Measurements from ENCODE around the gene SRSF4. TPM values are rescaled to one million over a fixed set of nuclear protein-coding genes. Genes with fewer than 3 reads are reported as not detected.

Gene SRSF4
- total and polyA plus RNA-seq, 9 of the 15 experiments (the other 6 are each of a cell fraction or from before 2014, with no cell fraction given) = 15.9 to 132 (median 82.0) TPM

DNA sequence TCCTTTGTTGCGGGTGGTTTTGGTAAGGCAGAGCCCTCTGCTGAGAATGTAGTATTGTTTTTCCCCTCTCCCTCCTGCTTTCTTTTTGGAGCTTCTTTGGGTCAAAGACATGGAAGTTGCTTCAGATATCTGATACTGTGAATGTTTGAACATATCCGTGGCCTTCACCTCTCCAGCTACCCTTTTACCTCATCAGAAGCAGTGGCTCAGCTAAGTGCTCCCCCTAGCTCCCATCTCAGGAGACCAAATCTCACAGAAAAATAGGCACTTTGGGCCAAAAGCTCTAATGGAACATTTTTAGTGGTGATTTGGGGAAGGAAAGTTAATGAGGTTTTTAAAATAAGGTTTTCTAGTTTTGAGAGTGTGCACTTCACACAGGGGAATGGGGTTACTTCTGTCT lies 64.3 kb downstream of the SRSF4 start (continued):
- TF ChIP-seq, protein P1, sequence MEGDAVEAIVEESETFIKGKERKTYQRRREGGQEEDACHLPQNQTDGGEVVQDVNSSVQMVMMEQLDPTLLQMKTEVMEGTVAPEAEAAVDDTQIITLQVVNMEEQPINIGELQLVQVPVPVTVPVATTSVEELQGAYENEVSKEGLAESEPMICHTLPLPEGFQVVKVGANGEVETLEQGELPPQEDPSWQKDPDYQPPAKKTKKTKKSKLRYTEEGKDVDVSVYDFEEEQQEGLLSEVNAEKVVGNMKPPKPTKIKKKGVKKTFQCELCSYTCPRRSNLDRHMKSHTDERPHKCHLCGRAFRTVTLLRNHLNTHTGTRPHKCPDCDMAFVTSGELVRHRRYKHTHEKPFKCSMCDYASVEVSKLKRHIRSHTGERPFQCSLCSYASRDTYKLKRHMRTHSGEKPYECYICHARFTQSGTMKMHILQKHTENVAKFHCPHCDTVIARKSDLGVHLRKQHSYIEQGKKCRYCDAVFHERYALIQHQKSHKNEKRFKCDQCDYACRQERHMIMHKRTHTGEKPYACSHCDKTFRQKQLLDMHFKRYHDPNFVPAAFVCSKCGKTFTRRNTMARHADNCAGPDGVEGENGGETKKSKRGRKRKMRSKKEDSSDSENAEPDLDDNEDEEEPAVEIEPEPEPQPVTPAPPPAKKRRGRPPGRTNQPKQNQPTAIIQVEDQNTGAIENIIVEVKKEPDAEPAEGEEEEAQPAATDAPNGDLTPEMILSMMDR (IDR thresholded peaks at IDR 0.05 in 2 of 3, conservative IDR thresholded peaks at IDR 0.05 in 1 of 3; ENCODE audit: insufficient read depth in 2 of 3, low read depth in 1 of 3, low read length in 3 of 3) = peak in 1 of 3 experiments; percentile 27; a peak in 1 of 6 replicates
- TF ChIP-seq, protein P2, sequence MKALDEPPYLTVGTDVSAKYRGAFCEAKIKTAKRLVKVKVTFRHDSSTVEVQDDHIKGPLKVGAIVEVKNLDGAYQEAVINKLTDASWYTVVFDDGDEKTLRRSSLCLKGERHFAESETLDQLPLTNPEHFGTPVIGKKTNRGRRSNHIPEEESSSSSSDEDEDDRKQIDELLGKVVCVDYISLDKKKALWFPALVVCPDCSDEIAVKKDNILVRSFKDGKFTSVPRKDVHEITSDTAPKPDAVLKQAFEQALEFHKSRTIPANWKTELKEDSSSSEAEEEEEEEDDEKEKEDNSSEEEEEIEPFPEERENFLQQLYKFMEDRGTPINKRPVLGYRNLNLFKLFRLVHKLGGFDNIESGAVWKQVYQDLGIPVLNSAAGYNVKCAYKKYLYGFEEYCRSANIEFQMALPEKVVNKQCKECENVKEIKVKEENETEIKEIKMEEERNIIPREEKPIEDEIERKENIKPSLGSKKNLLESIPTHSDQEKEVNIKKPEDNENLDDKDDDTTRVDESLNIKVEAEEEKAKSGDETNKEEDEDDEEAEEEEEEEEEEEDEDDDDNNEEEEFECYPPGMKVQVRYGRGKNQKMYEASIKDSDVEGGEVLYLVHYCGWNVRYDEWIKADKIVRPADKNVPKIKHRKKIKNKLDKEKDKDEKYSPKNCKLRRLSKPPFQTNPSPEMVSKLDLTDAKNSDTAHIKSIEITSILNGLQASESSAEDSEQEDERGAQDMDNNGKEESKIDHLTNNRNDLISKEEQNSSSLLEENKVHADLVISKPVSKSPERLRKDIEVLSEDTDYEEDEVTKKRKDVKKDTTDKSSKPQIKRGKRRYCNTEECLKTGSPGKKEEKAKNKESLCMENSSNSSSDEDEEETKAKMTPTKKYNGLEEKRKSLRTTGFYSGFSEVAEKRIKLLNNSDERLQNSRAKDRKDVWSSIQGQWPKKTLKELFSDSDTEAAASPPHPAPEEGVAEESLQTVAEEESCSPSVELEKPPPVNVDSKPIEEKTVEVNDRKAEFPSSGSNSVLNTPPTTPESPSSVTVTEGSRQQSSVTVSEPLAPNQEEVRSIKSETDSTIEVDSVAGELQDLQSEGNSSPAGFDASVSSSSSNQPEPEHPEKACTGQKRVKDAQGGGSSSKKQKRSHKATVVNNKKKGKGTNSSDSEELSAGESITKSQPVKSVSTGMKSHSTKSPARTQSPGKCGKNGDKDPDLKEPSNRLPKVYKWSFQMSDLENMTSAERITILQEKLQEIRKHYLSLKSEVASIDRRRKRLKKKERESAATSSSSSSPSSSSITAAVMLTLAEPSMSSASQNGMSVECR (CRISPR knock-in tag; IDR thresholded peaks at IDR 0.05) = no peak
- 0 out of 4 replicates have a peak, but pooled peaks of 1 of the 2 experiments have one; percentile 13 for TF ChIP-seq RAD21 (CRISPR knock-in tag; conservative IDR thresholded peaks at IDR 0.05 in 1 of 2, IDR thresholded peaks at IDR 0.05 in 1 of 2)

Data from K562 (cell line).